GM19025 (cell line): Measurements from ENCODE around the gene IFTAP.

Experiments used
- ATAC-seq: cut with Tn5 transposase; IDR thresholded peaks from one replicate; pipeline ENCODE4 v1.9.1; 2021; ENCODE audit warnings: mild to moderate bottlenecking, low read depth, moderate library complexity; ENCODE audit not compliant: unreplicated experiment

Gene IFTAP

GRCh38 chr11:36591433-36591832, 2.9 kb upstream of the IFTAP start:
- ATAC-seq: no peak

DNA sequence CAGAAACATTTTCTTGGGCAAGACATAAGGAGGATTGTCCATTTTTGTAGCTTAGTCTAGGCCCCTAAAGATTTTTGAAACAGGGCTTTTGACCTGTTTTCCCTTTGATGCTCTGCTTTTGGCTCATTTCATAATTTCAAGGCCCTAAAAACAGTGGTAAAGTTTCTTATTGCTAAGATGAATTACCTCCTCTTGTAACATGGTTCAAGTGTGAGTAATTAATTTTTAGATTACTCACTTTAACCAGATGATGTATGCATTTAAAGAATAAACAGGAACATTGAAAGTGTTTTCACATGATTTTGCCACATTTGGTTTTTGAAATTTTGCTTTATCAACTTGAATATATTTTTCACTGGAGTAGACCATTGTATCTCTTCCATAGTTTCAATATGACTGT, 2.6 kb downstream of the IFTAP start:
- no peak for ATAC-seq

DNA sequence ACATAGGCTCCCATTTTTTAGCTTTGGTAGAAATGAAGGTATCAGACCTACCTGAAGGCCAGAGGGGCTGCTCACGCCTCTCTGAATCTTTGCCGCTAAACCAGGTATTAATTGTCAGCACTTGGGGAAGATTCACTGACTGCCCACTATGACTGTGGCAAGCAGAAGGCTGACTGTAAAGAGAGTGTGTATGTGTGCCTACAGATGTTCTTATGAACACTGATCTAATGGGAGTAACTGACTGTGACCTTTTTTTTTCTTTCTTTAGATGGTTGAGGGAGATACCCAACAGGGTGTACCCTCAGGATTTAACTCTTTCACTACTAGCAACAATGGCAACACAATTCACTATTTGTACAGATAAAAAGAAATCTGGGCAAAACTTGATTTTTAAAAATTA, 3.7 kb downstream of the IFTAP start, which contains the start of gene RAG2:
Gene RAG2 (minus strand): TSS at position 186 of the 400 bp plus-strand sequence. CDS start 4,068 bp downstream, outside the sequence.
- ATAC-seq: no peak

- ATAC-seq: no peak
Observed at GRCh38 chr11:36600180-36600579, 5.9 kb downstream of the IFTAP start.

GRCh38 chr11:36601155-36601554, 6.9 kb downstream of the IFTAP start:
- ATAC-seq: no peak

GRCh38 chr11:36602135-36602534, 7.8 kb downstream of the IFTAP start:
- ATAC-seq: no peak

DNA sequence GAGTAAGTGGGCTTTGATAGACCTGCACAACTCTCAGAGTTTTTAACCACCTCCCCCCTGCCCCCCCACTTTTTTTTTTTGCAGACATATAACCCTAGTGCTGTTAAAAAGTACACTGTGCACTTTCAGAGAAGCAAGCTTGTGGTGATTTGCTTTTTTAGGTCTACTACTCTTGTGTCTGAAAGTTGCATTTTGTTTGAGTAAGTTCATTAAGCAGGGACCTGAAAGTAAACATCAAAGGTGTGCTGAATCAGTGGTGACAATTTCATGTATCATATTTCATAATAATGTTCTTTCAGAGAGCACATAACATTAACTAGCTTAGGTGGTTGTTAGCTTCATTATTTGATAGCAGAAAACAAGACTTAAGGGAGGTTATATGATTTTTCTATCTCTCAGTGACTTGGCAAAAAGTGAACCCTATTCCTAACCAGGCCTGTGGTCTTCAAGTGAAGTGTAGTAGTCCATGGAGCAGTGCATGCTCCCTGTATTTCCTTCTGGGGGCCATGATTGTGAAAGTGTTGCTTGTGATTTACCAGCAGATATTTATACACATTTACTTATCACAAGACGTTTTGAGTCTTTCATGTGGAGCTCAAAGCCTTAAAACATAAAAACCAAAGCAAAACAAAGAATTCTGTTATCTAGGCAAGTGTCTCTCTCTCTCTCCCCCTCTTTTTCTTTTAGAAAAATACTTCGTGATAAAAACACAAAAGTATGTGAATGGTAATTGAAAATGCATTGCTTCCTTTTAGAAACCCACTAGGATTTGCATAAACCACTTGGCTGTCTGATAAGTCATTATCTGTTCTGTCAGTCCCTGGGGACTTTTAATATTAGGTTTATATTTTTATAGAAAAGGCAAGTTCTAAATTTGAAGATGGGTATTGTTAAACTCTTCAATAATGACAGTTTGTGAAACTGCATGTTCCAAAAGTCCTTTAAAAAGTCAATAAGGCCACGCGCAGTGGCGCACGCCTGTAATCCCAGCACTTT, 11.2 kb downstream of the IFTAP start:
- ATAC-seq: no peak

GRCh38 chr11:36608491-36609199, 14.3 kb downstream of the IFTAP start:
- no peak for ATAC-seq

- ATAC-seq: no peak
Observed at GRCh38 chr11:36609383-36609782, 15.1 kb downstream of the IFTAP start.

GRCh38 chr11:36615826-36616225, 21.5 kb downstream of the IFTAP start:
- ATAC-seq: no peak

GRCh38 chr11:36617543-36618362, 23.5 kb downstream of the IFTAP start:
- ATAC-seq: no peak

GRCh38 chr11:36618363-36619047, 24.2 kb downstream of the IFTAP start:
- no peak for ATAC-seq

GRCh38 chr11:36619502-36619901, 25.2 kb downstream of the IFTAP start:
- ATAC-seq: no peak

DNA sequence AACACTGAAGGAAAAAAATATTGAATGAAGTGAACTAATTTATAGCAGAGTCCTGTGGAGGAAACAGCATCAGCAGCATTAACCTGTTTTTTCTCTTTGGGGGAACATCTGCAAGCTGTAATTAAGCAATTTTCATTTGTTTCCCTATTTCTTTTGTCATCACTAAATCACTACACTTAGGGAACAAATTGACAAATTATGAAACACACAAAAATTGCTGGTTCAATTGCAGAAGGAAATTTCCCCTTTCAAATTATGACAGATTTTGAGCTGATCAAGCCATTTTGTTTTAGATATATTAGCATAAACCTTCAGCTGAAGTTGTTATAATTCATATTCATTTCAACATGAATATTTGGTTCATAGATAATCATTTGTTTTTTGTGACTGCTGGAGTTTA, 25.9 kb downstream of the IFTAP start:
- ATAC-seq: no peak

- ATAC-seq: no peak
Observed at GRCh38 chr11:36622431-36623136, 28.3 kb downstream of the IFTAP start.

DNA sequence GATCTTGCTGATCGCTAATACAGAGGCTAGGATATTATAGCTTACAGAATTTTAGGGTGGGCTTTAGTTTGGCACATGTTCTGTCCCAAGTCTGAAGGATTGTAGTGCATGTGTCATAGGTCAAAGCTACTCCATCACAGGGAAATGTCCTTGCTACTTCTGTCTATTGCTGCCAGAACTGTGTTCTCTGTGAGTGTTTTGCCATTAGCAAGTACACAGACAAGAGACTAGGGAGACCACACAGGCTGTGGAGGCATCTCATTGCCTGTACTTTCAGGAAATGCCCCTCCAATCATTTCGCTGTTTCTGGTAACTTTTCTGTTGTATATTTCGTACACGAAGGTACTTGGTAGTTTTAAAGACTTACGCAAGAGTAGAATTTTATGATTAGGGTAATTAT, 29.2 kb downstream of the IFTAP start:
- ATAC-seq: no peak

DNA sequence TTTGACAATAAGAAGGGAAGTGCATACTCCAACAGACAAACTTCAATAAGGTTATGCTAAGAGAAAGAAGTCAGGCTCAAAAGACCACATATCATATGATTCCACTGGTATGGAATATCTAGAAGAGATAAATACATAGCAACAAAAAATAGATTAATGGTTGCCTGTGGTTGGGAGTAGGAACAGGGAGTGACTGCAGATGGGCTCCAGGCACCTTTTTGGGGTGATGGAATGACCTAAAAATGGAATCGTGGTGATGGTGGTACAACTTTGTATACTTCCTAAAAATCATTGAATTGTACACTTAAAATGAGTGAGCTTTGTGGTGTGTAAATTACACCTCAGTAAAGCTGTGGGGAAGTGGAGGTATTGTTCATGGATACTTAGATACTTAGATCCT, 32.7 kb downstream of the IFTAP start:
- no peak for ATAC-seq

GRCh38 chr11:36627471-36627870, 33.2 kb downstream of the IFTAP start:
- ATAC-seq: no peak

DNA sequence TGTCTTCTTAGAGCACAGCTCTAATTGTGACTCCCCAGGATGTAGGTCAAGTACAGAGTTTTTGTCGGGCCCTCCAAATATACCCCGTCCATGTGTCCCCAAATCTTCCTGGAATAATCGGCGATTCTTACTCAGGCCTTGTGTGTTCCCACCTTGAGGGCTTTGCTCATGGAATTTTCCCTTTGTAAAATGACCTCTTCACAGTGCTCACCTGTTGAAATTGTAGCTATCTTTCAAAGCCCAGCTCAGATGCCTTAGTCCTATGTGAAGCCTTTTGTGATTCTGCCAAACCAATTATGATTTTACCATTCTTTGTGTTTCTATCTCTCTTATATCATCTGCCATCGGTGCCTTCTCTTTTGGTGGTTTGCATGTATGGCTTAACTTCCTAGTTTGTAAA, 33.8 kb downstream of the IFTAP start:
- no peak for ATAC-seq
